Karpas-422 (cell line): Measurements from ENCODE around the gene BAMBI. TPM values are rescaled to one million over a fixed set of nuclear protein-coding genes. Genes with fewer than 3 reads are reported as not detected.

Experiments
- DNase-seq: peaks from one replicate; pipeline ENCODE4 v3.0.0-alpha.2; 2015
- H2AFZ ChIP-seq: fragments of 200-600 bp; sonication (generic); 2 replicates; pipeline ENCODE4 v1.6.1; 2014; ENCODE audit warnings: antibody characterized with exemption, low read length, mixed read lengths
- H3K27ac ChIP-seq: fragments of 200-600 bp; sonication (generic); 2 replicates; pipeline ENCODE4 v1.5.1; 2014; ENCODE audit warnings: mild to moderate bottlenecking, low read length, moderate library complexity
- H3K27me3 ChIP-seq: fragments of 200-600 bp; sonication (generic); 2 replicates; pipeline ENCODE4 v1.6.1; 2014; ENCODE audit warnings: low read length, mixed read lengths
- H3K36me3 ChIP-seq: fragments of 200-600 bp; sonication (generic); 2 replicates; pipeline ENCODE4 v1.6.1; 2014; ENCODE audit warnings: low read length, mixed read lengths; ENCODE audit not compliant: insufficient read depth
- H3K4me1 ChIP-seq: fragments of 200-600 bp; sonication (generic); 2 replicates; pipeline ENCODE4 v1.6.1; 2014; ENCODE audit warnings: mild to moderate bottlenecking, low read length, mixed read lengths
- H3K4me2 ChIP-seq: fragments of 200-600 bp; sonication (generic); 2 replicates; pipeline ENCODE4 v1.6.1; 2014; ENCODE audit warnings: low read length, low read depth, mild to moderate bottlenecking; ENCODE audit not compliant: poor library complexity, severe bottlenecking
- H3K4me3 ChIP-seq: fragments of 200-600 bp; sonication (generic); 2 replicates; pipeline ENCODE4 v1.5.1; 2014; ENCODE audit warnings: mild to moderate bottlenecking, antibody characterized with exemption, low read length, mixed read lengths
- H3K79me2 ChIP-seq: fragments of 200-600 bp; sonication (generic); 2 replicates; pipeline ENCODE4 v1.6.1; 2014; ENCODE audit warnings: mild to moderate bottlenecking, low read length, mixed read lengths
- H3K9ac ChIP-seq: fragments of 200-600 bp; sonication (generic); 2 replicates; pipeline ENCODE4 v1.6.0; 2014; ENCODE audit warnings: low read length
- H3K9me2 ChIP-seq: fragments of 200-600 bp; sonication (generic), shearing (Covaris generic); replicated peaks from 2 replicates; pipeline ENCODE4 v1.6.0; 2014; ENCODE audit warnings: mild to moderate bottlenecking, low read length, moderate library complexity; ENCODE audit not compliant: insufficient read depth
- H3K9me3 ChIP-seq: fragments of 300-700, 200-600 bp; sonication (generic); 2 replicates; pipeline ENCODE4 v1.6.1; 2014; ENCODE audit warnings: low read length, mixed read lengths
- H4K20me1 ChIP-seq: fragments of 200-600 bp; sonication (generic); 2 replicates; pipeline ENCODE4 v1.6.1; 2014; ENCODE audit warnings: mild to moderate bottlenecking, antibody characterized with exemption, low read length, low read depth; ENCODE audit not compliant: insufficient read depth
- total RNA-seq: library from RNA; depleted of rRNA; stranded (reverse); fragments of >200 nt; shearing (Covaris generic); gene quantifications from 2 replicates; pipeline ENCODE4 v1.2.3, GENCODE V29; 2014; ENCODE audit warnings: low replicate concordance; rRNA removed

The BAMBI gene, protein sequence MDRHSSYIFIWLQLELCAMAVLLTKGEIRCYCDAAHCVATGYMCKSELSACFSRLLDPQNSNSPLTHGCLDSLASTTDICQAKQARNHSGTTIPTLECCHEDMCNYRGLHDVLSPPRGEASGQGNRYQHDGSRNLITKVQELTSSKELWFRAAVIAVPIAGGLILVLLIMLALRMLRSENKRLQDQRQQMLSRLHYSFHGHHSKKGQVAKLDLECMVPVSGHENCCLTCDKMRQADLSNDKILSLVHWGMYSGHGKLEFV
- not detected in 2 replicates for total RNA-seq

DNA sequence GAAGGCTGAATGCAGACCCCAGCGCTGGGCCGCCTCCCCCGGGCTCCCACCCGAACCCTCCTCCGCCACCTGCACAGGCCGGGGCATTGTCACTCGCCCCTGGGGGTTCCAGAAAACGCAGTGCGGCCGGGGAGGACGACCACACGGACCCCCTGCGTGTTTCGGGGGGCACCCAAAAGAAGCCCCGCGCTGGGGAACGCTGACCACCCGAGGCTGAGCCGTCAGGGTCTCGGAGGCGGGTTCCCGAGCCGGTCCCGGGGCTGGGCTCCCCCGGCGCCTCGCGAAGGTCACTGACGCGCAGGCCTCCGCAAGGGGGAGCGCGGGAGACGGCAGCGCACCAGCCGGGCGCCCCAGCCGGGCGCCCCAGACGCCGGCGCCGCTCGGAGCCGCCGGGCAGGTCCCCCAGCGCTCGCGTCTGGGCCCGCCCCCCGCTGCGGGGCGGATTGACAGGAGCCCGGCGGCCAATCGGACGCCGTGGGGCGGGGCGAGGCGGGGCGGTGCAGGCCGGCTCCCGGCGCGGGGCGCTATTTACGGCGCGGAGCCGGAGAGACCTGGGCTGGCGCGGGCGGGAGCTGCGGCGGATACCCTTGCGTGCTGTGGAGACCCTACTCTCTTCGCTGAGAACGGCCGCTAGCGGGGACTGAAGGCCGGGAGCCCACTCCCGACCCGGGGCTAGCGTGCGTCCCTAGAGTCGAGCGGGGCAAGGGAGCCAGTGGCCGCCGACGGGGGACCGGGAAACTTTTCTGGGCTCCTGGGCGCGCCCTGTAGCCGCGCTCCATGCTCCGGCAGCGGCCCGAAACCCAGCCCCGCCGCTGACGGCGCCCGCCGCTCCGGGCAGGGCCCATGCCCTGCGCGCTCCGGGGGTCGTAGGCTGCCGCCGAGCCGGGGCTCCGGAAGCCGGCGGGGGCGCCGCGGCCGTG, at the start of gene BAMBI:
BAMBI (plus strand) TSS at position 554 of the 920 bp plus-strand sequence. CDS start 377 bp downstream, outside the sequence.
- Histone ChIP-seq H3K79me2 (no peaks in the 10 kb centered on the region), H2AFZ (no peak within 1 kb of the TSS), H3K27me3 (no peaks in the 10 kb centered on the region), H4K20me1 (no peaks in the 10 kb centered on the region), H3K9ac (no peak within 1 kb of the TSS), H3K4me3 (no peak within 1 kb of the TSS), H3K9me3 (no peaks in the 10 kb centered on the region), H3K27ac (no peak within 1 kb of the TSS), H3K4me1 (no peaks in the 10 kb centered on the region), H3K9me2 (no peaks in the 10 kb centered on the region), H3K36me3 (no peaks in the 10 kb centered on the region), H3K4me2 (no peak within 1 kb of the TSS)
- peak; percentile 89 for DNase-seq

DNA sequence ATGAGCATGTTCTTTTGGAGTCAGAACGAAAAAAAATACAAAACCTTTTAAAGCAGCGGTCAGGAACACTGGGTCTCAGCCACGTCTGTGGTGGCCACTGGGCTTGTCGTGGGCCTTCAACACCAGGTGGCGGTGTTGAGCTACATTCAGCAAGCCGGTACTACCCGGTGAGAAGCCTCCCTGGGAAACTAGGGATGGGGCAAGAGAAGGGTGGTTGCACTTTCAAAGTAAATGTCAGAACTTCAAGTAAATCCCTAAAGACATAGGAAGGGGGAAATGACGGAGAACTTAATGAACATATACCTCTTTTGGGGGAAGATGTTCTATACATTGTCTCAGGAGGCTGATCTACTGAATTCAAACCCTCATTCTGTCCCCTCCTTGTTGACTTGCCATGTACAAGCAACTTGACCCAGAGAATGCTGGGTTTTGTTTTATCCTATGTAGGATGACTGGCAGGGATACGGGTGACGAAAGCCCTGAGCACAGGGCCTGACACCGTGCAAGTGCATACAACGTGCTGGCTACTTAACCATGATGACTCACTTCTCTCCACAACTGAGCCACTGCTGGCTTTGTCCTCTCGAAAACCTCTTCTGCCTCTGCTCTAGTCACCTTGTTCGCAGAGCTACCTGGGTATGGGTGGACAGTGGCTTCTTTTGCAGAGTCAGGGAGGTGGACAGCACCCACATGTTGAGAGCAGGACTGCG, 49.0 kb upstream of the BAMBI start:
- Histone ChIP-seq H3K36me3 (no peaks in the 10 kb centered on the region), H3K9me2 (no peaks in the 10 kb centered on the region), H3K27me3 (no peaks in the 10 kb centered on the region), H4K20me1 (peaks cover 13% of the 10 kb centered on the region), H3K79me2 (no peaks in the 10 kb centered on the region), H3K4me1 (no peaks in the 10 kb centered on the region), H3K9ac (no peak overlapping the region), H3K9me3 (no peaks in the 10 kb centered on the region), H2AFZ (no peak overlapping the region), H3K27ac (no peak overlapping the region), H3K4me2 (no peak overlapping the region), H3K4me3 (no peak overlapping the region)
- DNase-seq, result peak; percentile 84

DNA sequence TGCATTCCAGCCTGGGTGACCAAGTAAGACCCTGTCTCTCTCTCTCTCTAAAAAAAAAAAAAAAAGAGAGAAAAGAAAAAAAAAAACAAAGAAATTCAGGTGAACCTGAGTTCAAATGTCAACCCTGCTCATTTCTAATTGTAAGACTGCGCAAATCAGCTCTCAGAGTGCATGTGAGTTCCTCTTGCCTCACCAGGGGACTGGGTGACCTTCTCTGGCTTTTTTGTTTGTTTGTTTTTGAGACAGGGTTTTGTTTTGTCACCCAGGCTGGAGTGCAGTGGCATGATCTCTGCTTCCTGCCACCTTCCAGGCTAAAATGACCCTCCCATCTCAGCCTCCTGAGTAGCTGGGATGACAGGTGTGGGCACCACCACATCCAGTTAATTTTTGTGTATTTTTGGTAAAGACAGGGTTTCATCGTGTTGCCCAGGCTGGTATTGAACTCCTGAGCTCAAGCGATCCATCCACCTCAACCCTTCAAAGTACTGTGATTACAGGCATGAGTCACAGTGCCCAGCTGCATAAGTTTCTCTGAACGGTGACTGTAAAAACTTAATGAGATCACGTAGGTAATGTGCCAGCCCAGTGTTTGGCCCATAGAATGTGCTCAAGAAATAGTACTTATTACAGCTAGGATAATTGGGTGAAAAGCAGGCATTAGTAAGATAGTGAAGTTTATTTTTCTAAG, 45.3 kb upstream of the BAMBI start:
- Histone ChIP-seq H3K4me2 (no peak overlapping the region), H3K27me3 (no peaks in the 10 kb centered on the region), H3K9me2 (no peaks in the 10 kb centered on the region), H3K4me3 (no peak overlapping the region), H3K79me2 (no peaks in the 10 kb centered on the region), H4K20me1 (peaks cover 5% of the 10 kb centered on the region), H3K9ac (no peak overlapping the region), H3K36me3 (no peaks in the 10 kb centered on the region), H3K27ac (no peak overlapping the region), H3K9me3 (no peaks in the 10 kb centered on the region), H2AFZ (no peak overlapping the region), H3K4me1 (no peaks in the 10 kb centered on the region)
- DNase-seq, result peak; percentile 11

DNA sequence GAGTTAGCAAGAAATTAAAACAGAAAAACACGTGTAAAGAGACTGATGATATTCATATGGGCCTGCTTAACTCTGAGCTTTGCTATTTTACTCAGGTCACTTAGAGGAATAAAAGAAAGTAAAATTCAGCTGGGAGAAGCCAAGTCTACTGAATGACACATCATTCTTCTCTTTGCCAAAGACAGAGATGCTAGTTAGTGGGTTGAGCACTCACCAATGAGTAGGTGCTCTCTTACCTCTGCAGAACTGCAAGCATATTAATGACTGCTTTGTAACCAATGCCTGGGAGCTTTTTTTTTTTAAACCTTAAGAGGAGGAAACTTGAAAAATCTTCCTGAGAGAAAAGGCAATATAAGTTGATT, 44.8 kb upstream of the BAMBI start:
- no peaks in the 10 kb centered on the region for H3K79me2 ChIP-seq
- H3K27ac ChIP-seq, result no peak overlapping the region
- DNase-seq, result peak; percentile 11
- H3K9ac ChIP-seq, result no peak overlapping the region
- no peaks in the 10 kb centered on the region for H3K27me3 ChIP-seq
- H2AFZ ChIP-seq, result no peak overlapping the region
- no peaks in the 10 kb centered on the region for H3K9me2 ChIP-seq
- H3K4me1 ChIP-seq, result no peaks in the 10 kb centered on the region
- H3K36me3 ChIP-seq, result no peaks in the 10 kb centered on the region
- H3K4me3 ChIP-seq, result no peak overlapping the region
- H4K20me1 ChIP-seq, result no peaks in the 10 kb centered on the region; the same call in 1 of the 2 replicates
- no peak overlapping the region for H3K4me2 ChIP-seq
- H3K9me3 ChIP-seq, result no peaks in the 10 kb centered on the region

DNA sequence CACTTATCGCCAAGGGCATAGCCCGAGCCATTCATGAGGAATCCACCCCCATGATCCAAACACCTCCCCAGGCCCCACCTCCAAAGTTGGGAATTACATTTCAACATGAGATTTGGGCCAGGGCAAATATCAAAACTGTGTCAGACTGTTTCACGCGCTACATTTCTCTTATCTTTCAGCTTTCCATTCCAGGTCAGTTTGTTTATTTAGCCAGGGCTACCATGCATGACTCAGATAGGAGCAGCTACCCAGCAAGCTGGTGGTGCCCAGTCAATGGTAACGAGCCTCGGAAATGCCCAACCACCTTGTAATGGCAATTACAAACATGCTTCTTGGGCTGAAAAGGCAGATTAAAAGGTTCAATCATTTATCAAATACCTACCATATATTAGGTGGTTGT, 43.6 kb upstream of the BAMBI start:
- H3K9me2 ChIP-seq, result no peaks in the 10 kb centered on the region
- no peak overlapping the region for H3K9ac ChIP-seq
- H3K4me3 ChIP-seq, result no peak overlapping the region
- no peaks in the 10 kb centered on the region for H3K9me3 ChIP-seq
- H3K79me2 ChIP-seq, result no peaks in the 10 kb centered on the region
- H3K27me3 ChIP-seq, result no peaks in the 10 kb centered on the region
- H3K36me3 ChIP-seq, result no peaks in the 10 kb centered on the region
- H3K4me1 ChIP-seq, result no peaks in the 10 kb centered on the region
- H3K27ac ChIP-seq, result no peak overlapping the region
- DNase-seq, result no peak
- no peak overlapping the region for H3K4me2 ChIP-seq
- no peak overlapping the region for H2AFZ ChIP-seq
- H4K20me1 ChIP-seq, result no peaks in the 10 kb centered on the region

DNA sequence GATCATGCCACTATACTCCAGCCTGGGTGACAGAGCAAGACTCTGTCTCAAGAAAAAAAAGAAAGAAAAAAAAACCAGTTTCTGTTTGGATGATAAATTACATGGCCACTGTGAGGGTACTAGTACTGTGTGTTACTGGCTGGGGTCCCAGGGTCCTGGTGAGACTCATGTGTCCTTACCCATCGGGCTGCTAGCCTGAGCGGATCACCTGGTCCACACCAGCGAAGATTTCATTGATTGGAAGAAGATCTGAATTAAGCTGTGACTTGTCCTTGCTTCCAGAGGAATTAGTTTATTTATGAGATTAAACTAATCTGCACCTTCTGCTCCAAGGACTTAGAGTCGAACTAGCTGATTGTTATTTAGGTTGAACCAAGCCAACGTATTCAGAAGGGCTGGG, 40.0 kb upstream of the BAMBI start:
- Histone ChIP-seq H4K20me1 (no peaks in the 10 kb centered on the region), H3K4me1 (no peaks in the 10 kb centered on the region), H3K36me3 (no peaks in the 10 kb centered on the region), H3K4me3 (no peak overlapping the region), H3K27me3 (no peaks in the 10 kb centered on the region), H3K79me2 (no peaks in the 10 kb centered on the region), H3K9me3 (no peaks in the 10 kb centered on the region), H3K9ac (no peak overlapping the region), H3K27ac (no peak overlapping the region), H2AFZ (no peak overlapping the region), H3K9me2 (no peaks in the 10 kb centered on the region), H3K4me2 (no peak overlapping the region)
- no peak for DNase-seq

DNA sequence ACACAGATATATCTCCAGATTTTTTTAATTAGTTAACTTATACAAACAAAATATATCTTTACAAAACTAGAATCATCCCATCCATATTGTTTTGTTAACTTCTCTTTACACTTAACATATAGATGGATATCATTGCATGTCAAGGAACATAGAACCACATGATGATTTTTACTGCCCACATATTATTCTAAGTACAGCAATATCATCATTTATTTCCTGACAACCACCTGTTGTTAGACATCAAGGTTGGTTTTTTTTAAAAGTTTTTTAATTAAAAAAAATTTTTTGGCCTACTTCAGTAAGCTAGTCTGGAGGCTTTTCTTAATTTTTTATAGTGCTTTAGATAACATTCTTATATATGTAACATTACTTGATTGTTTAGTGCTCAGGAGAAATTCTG, 38.9 kb upstream of the BAMBI start:
- H3K79me2 ChIP-seq, result no peaks in the 10 kb centered on the region
- no peaks in the 10 kb centered on the region for H3K27me3 ChIP-seq
- no peak for DNase-seq
- no peaks in the 10 kb centered on the region for H3K9me2 ChIP-seq
- H3K4me3 ChIP-seq, result no peak overlapping the region
- H3K36me3 ChIP-seq, result no peaks in the 10 kb centered on the region
- no peaks in the 10 kb centered on the region for H3K4me1 ChIP-seq
- no peak overlapping the region for H2AFZ ChIP-seq
- no peaks in the 10 kb centered on the region for H4K20me1 ChIP-seq
- H3K27ac ChIP-seq, result no peak overlapping the region
- H3K9me3 ChIP-seq, result no peaks in the 10 kb centered on the region
- H3K4me2 ChIP-seq, result no peak overlapping the region
- no peak overlapping the region for H3K9ac ChIP-seq
